Keratinocyte (primary cell): ENCODE measurements around the gene ANGPT4.

Experiments used
- EZH2 ChIP-seq: IDR thresholded peaks from one replicate; pipeline ENCODE4 v1.6.1; 2012; ENCODE audit warnings: inconsistent platforms, mild to moderate bottlenecking, low read length, moderate library complexity
- TF ChIP-seq, protein P1 (sequence below), 3 experiments: IDR thresholded peaks in 1 of 3; conservative IDR thresholded peaks in 1 of 3; optimal IDR thresholded peaks in 1 of 3; 2 replicates in 2 of 3; 3 replicates in 1 of 3; pipeline versions ENCODE3 to v1.5.1; 2011; ENCODE audit warnings: low read length in 3 of 3, mild to moderate bottlenecking in 3 of 3, moderate library complexity in 2 of 3, control low read depth in 1 of 3, inconsistent platforms in 1 of 3; ENCODE audit not compliant: insufficient read depth in 2 of 3; ENCODE audit errors: extremely low read depth in 1 of 3

DNA sequence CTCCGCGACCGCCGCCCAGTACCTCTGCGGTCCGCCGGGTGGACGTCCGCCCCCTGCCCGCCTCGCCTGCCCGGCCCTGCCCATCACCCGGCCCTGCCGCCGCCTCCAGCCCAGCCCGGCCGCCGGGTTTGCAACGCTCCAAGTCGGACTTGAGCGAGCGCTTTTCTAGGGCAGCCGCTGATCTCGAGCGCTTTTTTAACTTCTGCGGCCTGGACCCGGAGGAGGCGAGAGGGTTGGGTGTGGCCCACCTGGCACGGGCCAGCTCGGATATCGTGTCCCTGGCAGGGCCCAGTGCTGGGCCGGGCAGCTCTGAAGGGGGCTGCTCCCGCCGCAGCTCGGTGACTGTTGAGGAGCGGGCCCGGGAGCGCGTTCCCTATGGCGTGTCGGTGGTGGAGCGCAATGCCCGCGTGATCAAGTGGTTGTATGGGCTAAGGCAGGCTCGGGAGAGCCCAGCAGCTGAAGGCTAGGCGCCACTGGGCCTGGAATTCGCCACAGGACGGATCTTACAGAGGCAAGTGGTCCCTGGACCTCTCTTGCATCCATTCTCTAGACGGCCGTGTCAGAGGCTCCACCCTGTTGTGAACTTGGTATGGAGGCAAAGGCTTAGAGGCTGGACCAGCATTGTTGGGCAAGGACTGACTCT, 70.8 kb downstream of the ANGPT4 start:
- TF ChIP-seq EZH2 = no peak
- TF ChIP-seq, protein P1, sequence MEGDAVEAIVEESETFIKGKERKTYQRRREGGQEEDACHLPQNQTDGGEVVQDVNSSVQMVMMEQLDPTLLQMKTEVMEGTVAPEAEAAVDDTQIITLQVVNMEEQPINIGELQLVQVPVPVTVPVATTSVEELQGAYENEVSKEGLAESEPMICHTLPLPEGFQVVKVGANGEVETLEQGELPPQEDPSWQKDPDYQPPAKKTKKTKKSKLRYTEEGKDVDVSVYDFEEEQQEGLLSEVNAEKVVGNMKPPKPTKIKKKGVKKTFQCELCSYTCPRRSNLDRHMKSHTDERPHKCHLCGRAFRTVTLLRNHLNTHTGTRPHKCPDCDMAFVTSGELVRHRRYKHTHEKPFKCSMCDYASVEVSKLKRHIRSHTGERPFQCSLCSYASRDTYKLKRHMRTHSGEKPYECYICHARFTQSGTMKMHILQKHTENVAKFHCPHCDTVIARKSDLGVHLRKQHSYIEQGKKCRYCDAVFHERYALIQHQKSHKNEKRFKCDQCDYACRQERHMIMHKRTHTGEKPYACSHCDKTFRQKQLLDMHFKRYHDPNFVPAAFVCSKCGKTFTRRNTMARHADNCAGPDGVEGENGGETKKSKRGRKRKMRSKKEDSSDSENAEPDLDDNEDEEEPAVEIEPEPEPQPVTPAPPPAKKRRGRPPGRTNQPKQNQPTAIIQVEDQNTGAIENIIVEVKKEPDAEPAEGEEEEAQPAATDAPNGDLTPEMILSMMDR (optimal IDR thresholded peaks at IDR 0.05 in 1 of 3, IDR thresholded peaks at IDR 0.05 in 1 of 3, conservative IDR thresholded peaks at IDR 0.05 in 1 of 3; ENCODE audit: extremely low read depth in 1 of 3, insufficient read depth in 2 of 3, low read length in 3 of 3) = no peak
